H1 (cell line): ENCODE data around the gene RND3. TPM values are rescaled to one million over a fixed set of nuclear protein-coding genes. Genes with fewer than 3 reads are reported as not detected.
A peak's percentile ranks its signal among the peaks of the same experiment; 100 is the strongest.

Experiments used
- CTCF ChIA-PET: fragments of 300-600 bp; sonication (Branson Sonifier 250); formaldehyde crosslinking; loops from one replicate; lab custom pipeline; 2021; ENCODE audit not compliant: partially characterized antibody; lab: Charles Lee
- POLR2A ChIA-PET: fragments of 300-600 bp; sonication (Branson Sonifier 250); formaldehyde crosslinking; loops from one replicate; lab custom pipeline; 2021; ENCODE audit warnings: inconsistent platforms; ENCODE audit not compliant: partially characterized antibody; lab: Charles Lee
- DNase-seq, 2 experiments: peaks; one replicate each; pipeline versions ENCODE4 v3.0.0 to v3.0.0-alpha.2; 2010 to 2022; ENCODE audit warnings: low spot score in 2 of 2, low read depth in 1 of 2, mixed read lengths in 1 of 2
- FAIRE-seq: peaks from 2 replicates; lab custom pipeline; 2011; peaks lifted over from hg19 to GRCh38; lab: Jason Lieb, UNC
- H2AFZ ChIP-seq: 2 replicates; pipeline ENCODE4 v1.8.1; 2012; ENCODE audit warnings: low read length, inconsistent platforms
- H2AK5ac ChIP-seq: 2 replicates; pipeline ENCODE4 v1.6.1; 2013; ENCODE audit warnings: low read depth, low read length
- H2BK120ac ChIP-seq: replicated peaks from 2 replicates; pipeline ENCODE3; 2013; ENCODE audit warnings: low read depth, low read length, inconsistent platforms
- H2BK12ac ChIP-seq: 2 replicates; pipeline ENCODE4 v1.6.1; 2013; ENCODE audit warnings: low read depth, low read length
- H2BK15ac ChIP-seq: 2 replicates; pipeline ENCODE4 v1.6.1; 2013; ENCODE audit warnings: low read length
- H2BK20ac ChIP-seq: 2 replicates; pipeline ENCODE4 v1.6.1; 2013; ENCODE audit warnings: low read length
- H2BK5ac ChIP-seq: 2 replicates; pipeline ENCODE4 v1.6.1; 2013; ENCODE audit warnings: low read depth, low read length
- H3K14ac ChIP-seq: 2 replicates; pipeline ENCODE4 v1.6.1; 2013; ENCODE audit warnings: inconsistent platforms; ENCODE audit not compliant: insufficient read length
- H3K18ac ChIP-seq: 2 replicates; pipeline ENCODE4 v1.6.1; 2013; ENCODE audit warnings: low read length; ENCODE audit errors: extremely low read depth
- H3K23ac ChIP-seq: 2 replicates; pipeline ENCODE4 v1.6.1; 2013; ENCODE audit warnings: inconsistent platforms; ENCODE audit not compliant: insufficient read length
- H3K23me2 ChIP-seq: 2 replicates; pipeline ENCODE4 v1.6.1; 2013; ENCODE audit warnings: low read depth, low read length
- H3K27ac ChIP-seq: 2 replicates; pipeline ENCODE4 v1.6.1; 2011; ENCODE audit warnings: low read depth, low read length, inconsistent platforms
- H3K27me3 ChIP-seq, 4 experiments: replicated peaks in 1 of 4; 1 replicate in 1 of 4; 2 replicates in 3 of 4; pipeline versions ENCODE4 v1.6.1 to v1.8.1; 2011 to 2013; ENCODE audit warnings: low read length in 3 of 4, mild to moderate bottlenecking in 3 of 4, inconsistent platforms in 2 of 4, mixed read lengths in 2 of 4, moderate library complexity in 1 of 4; ENCODE audit not compliant: control insufficient read depth in 3 of 4, insufficient read depth in 3 of 4; ENCODE audit errors: extremely low read depth in 1 of 4
- H3K36me3 ChIP-seq, 4 experiments: 2 replicates each; pipeline versions ENCODE4 v1.6.1 to v1.8.1; 2011 to 2013; ENCODE audit warnings: mild to moderate bottlenecking in 4 of 4, low read length in 3 of 4, moderate library complexity in 2 of 4, control low read depth in 1 of 4, inconsistent platforms in 1 of 4; ENCODE audit not compliant: insufficient read depth in 4 of 4, control insufficient read depth in 2 of 4
- H3K4ac ChIP-seq: replicated peaks from 2 replicates; pipeline ENCODE3; 2013; ENCODE audit warnings: low read length, low read depth, mixed read lengths, inconsistent platforms; ENCODE audit not compliant: insufficient read length
- H3K4me1 ChIP-seq, 4 experiments: replicated peaks in 1 of 4; 1 replicate in 1 of 4; 2 replicates in 3 of 4; pipeline versions ENCODE4 v1.6.1 to v1.8.1; 2011 to 2013; ENCODE audit warnings: low read length in 3 of 4, inconsistent platforms in 2 of 4, mixed read lengths in 1 of 4; ENCODE audit not compliant: insufficient read depth in 4 of 4, control insufficient read depth in 3 of 4
- H3K4me2 ChIP-seq, 2 experiments: 2 replicates each; pipeline versions ENCODE4 v1.6.1 to v1.8.1; 2011 to 2013; ENCODE audit warnings: low read depth in 2 of 2, low read length in 2 of 2, control low read depth in 1 of 2, inconsistent platforms in 1 of 2, mild to moderate bottlenecking in 1 of 2; ENCODE audit not compliant: insufficient read depth in 1 of 2
- H3K4me3 ChIP-seq, 4 experiments: fragments of 200-600, 300-600 bp in 1 of 4; sonication (generic), shearing (Covaris generic), sonication (Bioruptor Twin) in 1 of 4; 2 replicates each; pipeline versions ENCODE4 v1.5.1 to v1.8.1; 2011 to 2016; ENCODE audit warnings: low read length in 4 of 4, low read depth in 3 of 4, control low read depth in 2 of 4, inconsistent platforms in 2 of 4, mild to moderate bottlenecking in 2 of 4, mixed read lengths in 1 of 4, moderate library complexity in 1 of 4; ENCODE audit not compliant: insufficient read depth in 2 of 4; ENCODE audit errors: extremely low read depth in 1 of 4
- H3K56ac ChIP-seq: replicated peaks from 2 replicates; pipeline ENCODE3; 2013; ENCODE audit warnings: low read depth, mild to moderate bottlenecking, mixed read lengths, low read length, inconsistent platforms; ENCODE audit not compliant: insufficient read length
- H3K79me1 ChIP-seq: 2 replicates; pipeline ENCODE4 v1.6.1; 2013; ENCODE audit warnings: low read depth, low read length, control low read depth
- H3K79me2 ChIP-seq, 2 experiments: 2 replicates each; pipeline versions ENCODE4 v1.6.1 to v1.8.1; 2012 to 2013; ENCODE audit warnings: low read length in 2 of 2, mild to moderate bottlenecking in 2 of 2, inconsistent platforms in 1 of 2; ENCODE audit not compliant: insufficient read depth in 2 of 2, control insufficient read depth in 1 of 2
- H3K9ac ChIP-seq, 4 experiments: replicated peaks in 1 of 4; 1 replicate in 1 of 4; 2 replicates in 3 of 4; pipeline versions ENCODE4 v1.6.1 to v1.8.1; 2011 to 2013; ENCODE audit warnings: low read depth in 3 of 4, low read length in 3 of 4, control low read depth in 2 of 4, mild to moderate bottlenecking in 2 of 4, moderate library complexity in 2 of 4, inconsistent platforms in 1 of 4; ENCODE audit errors: extremely low read depth in 1 of 4
- H3K9me3 ChIP-seq, 2 experiments: 2 replicates each; pipeline versions ENCODE4 v1.6.1 to v1.8.1; 2012 to 2013; ENCODE audit warnings: mild to moderate bottlenecking in 2 of 2, moderate library complexity in 2 of 2, control low read depth in 1 of 2, inconsistent platforms in 1 of 2, low read depth in 1 of 2, low read length in 1 of 2, mixed read lengths in 1 of 2; ENCODE audit not compliant: insufficient read depth in 2 of 2
- H4K20me1 ChIP-seq, 2 experiments: replicated peaks in 1 of 2; 2 replicates each; pipeline versions ENCODE3 to v1.8.1; 2011 to 2013; ENCODE audit warnings: inconsistent platforms in 2 of 2, low read length in 2 of 2, mild to moderate bottlenecking in 1 of 2; ENCODE audit not compliant: insufficient read depth in 2 of 2, control insufficient read depth in 1 of 2
- H4K5ac ChIP-seq: 2 replicates; pipeline ENCODE4 v1.6.1; 2013; ENCODE audit warnings: low read length, low read depth, mixed read lengths, inconsistent platforms; ENCODE audit not compliant: insufficient read length
- H4K8ac ChIP-seq: 2 replicates; pipeline ENCODE4 v1.8.0; 2013; ENCODE audit warnings: mild to moderate bottlenecking, moderate library complexity, low read length, inconsistent platforms; ENCODE audit not compliant: insufficient read depth; ENCODE audit errors: extremely low read depth
- H4K91ac ChIP-seq: replicated peaks from 2 replicates; pipeline ENCODE3; 2013; ENCODE audit warnings: low read length, mixed read lengths, inconsistent platforms; ENCODE audit not compliant: insufficient read length
- BACH1 ChIP-seq: IDR thresholded peaks from 2 replicates; pipeline ENCODE4 v1.6.1; 2012; ENCODE audit warnings: low read length, improper control_type of control experiment
- BRCA1 ChIP-seq: IDR thresholded peaks from 2 replicates; pipeline ENCODE4 v1.6.1; 2012; ENCODE audit warnings: low read depth, low read length, improper control_type of control experiment
- CBX8 ChIP-seq: fragments of 300-800, 300-1000 bp; sonication (generic); IDR thresholded peaks from 2 replicates; pipeline ENCODE4 v1.7.1; 2016; ENCODE audit warnings: low read depth, low read length, borderline replicate concordance
- JUND ChIP-seq: IDR thresholded peaks from 2 replicates; pipeline ENCODE4 v1.6.1; 2011; ENCODE audit warnings: mild to moderate bottlenecking, improper control_type of control experiment, low read length
- KDM1A ChIP-seq: fragments of 200-600, 300-600 bp; sonication (generic); IDR thresholded peaks from 2 replicates; pipeline ENCODE4 v1.7.1; 2016; ENCODE audit warnings: mild to moderate bottlenecking, low read length, borderline replicate concordance
- NANOG ChIP-seq: IDR thresholded peaks from 2 replicates; pipeline ENCODE4 v1.6.1; 2011; ENCODE audit warnings: low read length, low read depth, mild to moderate bottlenecking, inconsistent platforms; ENCODE audit not compliant: insufficient read depth, poor library complexity, severe bottlenecking
- POLR2A ChIP-seq, 2 experiments: IDR thresholded peaks; 1 replicate in 1 of 2; 2 replicates in 1 of 2; pipeline ENCODE4 v1.6.1; 2011; ENCODE audit warnings: low read depth in 2 of 2, low read length in 2 of 2, mild to moderate bottlenecking in 2 of 2; ENCODE audit errors: control extremely low read depth in 1 of 2
- SIRT6 ChIP-seq: IDR thresholded peaks from one replicate; pipeline ENCODE4 v1.7.1; 2012; ENCODE audit warnings: low read length, inconsistent platforms
- SP2 ChIP-seq: IDR thresholded peaks from 2 replicates; pipeline ENCODE4 v1.6.1; 2012; ENCODE audit warnings: mild to moderate bottlenecking, low read length, inconsistent platforms
- TAF7 ChIP-seq: optimal IDR thresholded peaks from 2 replicates; pipeline ENCODE3; 2011; ENCODE audit warnings: low read depth, mild to moderate bottlenecking, inconsistent platforms, low read length, moderate library complexity, borderline replicate concordance
- WGBS, 2 experiments: shearing (Covaris generic) in 1 of 2; methylation state at CpG; one replicate each; pipeline versions ENCODE4 v1.1.6 to v1.1.7; 2013 to 2015; ENCODE audit warnings: low lambda C conversion rate in 2 of 2, mixed read lengths in 2 of 2, inconsistent platforms in 1 of 2, low coverage in 1 of 2, missing lambda C conversion rate in 1 of 2; ENCODE audit not compliant: insufficient replicate concordance in 2 of 2, insufficient coverage in 1 of 2, insufficient read length in 1 of 2; ENCODE audit errors: extremely low coverage in 1 of 2, missing lambda C conversion rate in 1 of 2; 5-methylcytosine and 5-hydroxymethylcytosine counted together
- polyA plus RNA-seq, 7 experiments: library from polyadenylated mRNA; depleted of rRNA in 3 of 7; stranded (reverse) in 5 of 7; unstranded in 2 of 7; fragments of >200 nt in 5 of 7; fragments of 200-250 nt in 2 of 7; gene quantifications; 1 replicate in 5 of 7; 2 replicates in 1 of 7; 4 replicates in 1 of 7; pipeline versions ENCODE4 v1.2.1 to v1.2.3, GENCODE V29; 2011 to 2013; ENCODE audit warnings: missing spikeins in 2 of 7, mixed read lengths in 2 of 7
- total RNA-seq: library from RNA; stranded (reverse); fragmentation: NEBNext Ultra II Directional; extraction: Animal tissue kit (Norgen Biotek cat#: 25700); gene quantifications from 2 replicates; pipeline ENCODE4 v1.2.1, GENCODE V29; 2021
- TF ChIP-seq, protein P1 (sequence below): IDR thresholded peaks from 2 replicates; pipeline ENCODE4 v1.6.1; 2011; ENCODE audit warnings: low read length, improper control_type of control experiment

Gene RND3
- total and polyA plus RNA-seq, 2 of the 8 experiments (the other 6 are each of a cell fraction or from before 2014, with no cell fraction given): 12.2 to 25.6 TPM

DNA sequence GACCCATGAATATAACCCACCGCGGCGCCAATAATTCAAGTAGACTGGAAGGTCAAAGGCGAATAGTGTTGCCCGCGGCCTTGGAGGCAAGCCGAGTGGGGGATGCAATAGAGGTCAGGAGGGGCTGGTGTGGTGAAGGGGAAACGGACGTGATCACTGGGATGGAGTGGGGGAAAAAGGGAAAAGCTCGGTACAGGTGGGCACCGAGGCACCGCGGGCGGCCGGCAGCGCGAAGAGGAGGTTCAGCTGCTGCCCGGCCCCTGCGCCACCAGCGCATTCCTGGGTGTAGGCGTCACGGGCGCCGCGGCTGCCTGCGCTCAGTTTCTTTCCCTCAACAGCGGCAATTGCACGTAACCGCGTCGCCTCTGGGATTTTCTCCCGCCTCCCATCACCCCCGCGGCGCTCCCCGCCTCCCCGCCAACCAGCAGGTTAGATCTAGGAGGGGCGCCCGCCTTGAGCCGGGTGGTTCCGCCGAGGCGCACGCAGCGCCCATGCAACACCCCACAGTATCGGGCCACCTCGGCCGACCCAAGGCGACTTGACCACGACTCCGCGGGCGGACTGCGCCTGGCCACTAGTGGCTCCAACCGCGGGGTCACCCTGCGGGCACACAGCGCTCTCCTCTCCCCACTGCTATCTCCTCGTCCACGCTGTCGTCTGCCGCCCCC lies 1.5 kb downstream of the RND3 start:
- Histone ChIP-seq H3K79me2 (peaks cover 20 to 65% of the 10 kb centered on the region in 2 experiments), H3K23ac (no peak overlapping the region), H3K23me2 (peaks cover 11% of the 10 kb centered on the region; the same call in 1 of the 2 replicates), H2BK120ac (no peak overlapping the region), H2BK20ac (no peak overlapping the region), H3K4ac (peak overlapping the region; percentile 24), H3K36me3 (no peaks in the 10 kb centered on the region; a peak in 2 of 8 replicates), H2BK12ac (no peak overlapping the region), H3K14ac (no peak overlapping the region), H2AFZ (no peak overlapping the region), H3K56ac (no peak overlapping the region), H3K4me1 (peaks cover 4 to 10% (median 9%) of the 10 kb centered on the region in 4 experiments; a peak in 5 of 7 replicates), H4K20me1 (peaks cover 23 to 27% of the 10 kb centered on the region in 2 experiments), H3K9ac (peak overlapping the region; percentile 72 to 80 (median 77)), H3K27ac (no peak overlapping the region), H2BK5ac (0 out of 2 replicates have a peak overlapping the region, but pooled peaks have one; percentile 46), H4K5ac (no peak overlapping the region), H2BK15ac (no peak overlapping the region), H3K18ac (peak overlapping the region; percentile 92), H3K9me3 (no peaks in the 10 kb centered on the region), H3K4me2 (peak overlapping the region; percentile 76 to 79), H4K8ac (peak overlapping the region; percentile 92), H4K91ac (no peak overlapping the region), H2AK5ac (no peak overlapping the region), H3K27me3 (peaks cover 0 to 2% (median 0%) of the 10 kb centered on the region in 4 experiments; a peak in 1 of 7 replicates), H3K4me3 (peak overlapping the region; percentile 69 to 98 (median 82)), H3K79me1 (no peaks in the 10 kb centered on the region)
- peak in 1 of 2 experiments; percentile 75 for DNase-seq
- ChIA-PET CTCF (interaction anchor here (1.0 to 1.2 kb wide), 3 partner anchors 25 to 460 kb away, joined by 3 to 4 read pairs (median 3); no protein-coding TSS in a partner anchor), POLR2A (interaction anchor here (0.6 to 1.8 kb wide), 11 partner anchors 9 to 993 kb away, joined by 3 to 10 read pairs (median 4); partner anchors contain the start of gene NMI)
- 1% methylated on average over 36 of the region's 62 CpGs; no CpG with 5 or more reads in 1 of the 2 experiments for WGBS, 2 experiments
- no peak for FAIRE-seq
- TF ChIP-seq CBX8: no peak
- TF ChIP-seq, protein P1, sequence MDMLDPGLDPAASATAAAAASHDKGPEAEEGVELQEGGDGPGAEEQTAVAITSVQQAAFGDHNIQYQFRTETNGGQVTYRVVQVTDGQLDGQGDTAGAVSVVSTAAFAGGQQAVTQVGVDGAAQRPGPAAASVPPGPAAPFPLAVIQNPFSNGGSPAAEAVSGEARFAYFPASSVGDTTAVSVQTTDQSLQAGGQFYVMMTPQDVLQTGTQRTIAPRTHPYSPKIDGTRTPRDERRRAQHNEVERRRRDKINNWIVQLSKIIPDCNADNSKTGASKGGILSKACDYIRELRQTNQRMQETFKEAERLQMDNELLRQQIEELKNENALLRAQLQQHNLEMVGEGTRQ: no peak
- TF ChIP-seq NANOG: no peak
- TF ChIP-seq POLR2A (IDR thresholded peaks at IDR 0.05; ENCODE audit: control extremely low read depth in 1 of 2, low read depth in 2 of 2, low read length in 2 of 2): peak in 1 of 2 experiments; percentile 40; a peak in 1 of 3 replicates
- TF ChIP-seq TAF7: no peak
- TF ChIP-seq KDM1A: no peak
- TF ChIP-seq BACH1: no peak
- no peak for TF ChIP-seq SIRT6
- TF ChIP-seq BRCA1: no peak
- TF ChIP-seq JUND: 0 out of 2 replicates have a peak, but pooled peaks have one; percentile 54
- no peak for TF ChIP-seq SP2
